K562 (cell line): Measurements from ENCODE around the gene CDC20. TPM values are rescaled to one million over a fixed set of nuclear protein-coding genes. Genes with fewer than 3 reads are reported as not detected.

Source experiments
- AFF1 ChIP-seq, 2 experiments: fragments of 450-650 bp; IDR thresholded peaks; 2 replicates each; pipeline ENCODE4 v1.6.1; 2018; ENCODE audit warnings: mild to moderate bottlenecking in 2 of 2, low read depth in 1 of 2; ENCODE audit not compliant: partially characterized antibody in 2 of 2
- C11orf30 ChIP-seq: fragments of 450-650 bp; IDR thresholded peaks from 2 replicates; pipeline ENCODE4 v1.6.1; 2016; ENCODE audit warnings: low read depth, mild to moderate bottlenecking
- FIP1L1 ChIP-seq: fragments of 200-400 bp; formaldehyde crosslinking; IDR thresholded peaks from 2 replicates; pipeline ENCODE4 v1.6.1; 2018; ENCODE audit warnings: mild to moderate bottlenecking, low read depth, low read length; ENCODE audit not compliant: poor library complexity, severe bottlenecking
- HIVEP1 ChIP-seq: fragments of 250-450 bp; sonication (Bioruptor Pico); IDR thresholded peaks from 2 replicates; pipeline ENCODE4 v1.4.0; 2020; ENCODE audit warnings: mild to moderate bottlenecking
- PRDM10 ChIP-seq: fragments of 450-650 bp; IDR thresholded peaks from 2 replicates; pipeline ENCODE4 v1.6.1; 2018; ENCODE audit not compliant: partially characterized antibody
- RAD21 ChIP-seq, 2 experiments: fragments of 250-450 bp in 1 of 2; fragments of 450-650 bp in 1 of 2; sonication (Bioruptor Pico) in 1 of 2; formaldehyde crosslinking in 1 of 2; IDR thresholded peaks in 1 of 2; conservative IDR thresholded peaks in 1 of 2; 2 replicates each; pipeline versions ENCODE4 v1.4.0 to v1.8.0; 2020 to 2022; ENCODE audit warnings: mild to moderate bottlenecking in 2 of 2, moderate library complexity in 1 of 2
- RBFOX2 ChIP-seq: fragments of 200-400 bp; formaldehyde crosslinking; IDR thresholded peaks from 2 replicates; pipeline ENCODE4 v1.6.1; 2017; ENCODE audit warnings: low read depth, mild to moderate bottlenecking, low read length, moderate library complexity
- RNF2 ChIP-seq: sonication (generic); IDR thresholded peaks from 2 replicates; pipeline ENCODE4 v1.6.1; 2016
- TCF7L2 ChIP-seq: fragments of 150-350 bp; IDR thresholded peaks from 2 replicates; pipeline ENCODE4 v1.6.1; 2016; ENCODE audit warnings: low read depth, mild to moderate bottlenecking, low read length, moderate library complexity
- TEAD1 ChIP-seq, 2 experiments: fragments of 450-650 bp in 1 of 2; sonication (generic) in 1 of 2; formaldehyde crosslinking; IDR thresholded peaks; 2 replicates each; pipeline versions ENCODE4 v1.4.0 to v1.8.0; 2020 to 2022; ENCODE audit warnings: mild to moderate bottlenecking in 2 of 2, missing genetic modification reagents in 1 of 2
- U2AF1 ChIP-seq: fragments of 200-400 bp; formaldehyde crosslinking; optimal IDR thresholded peaks from 2 replicates; pipeline ENCODE3; 2017; ENCODE audit warnings: mild to moderate bottlenecking, low read depth, low read length, moderate library complexity
- ZBTB17 ChIP-seq: fragments of 450-650 bp; formaldehyde crosslinking; IDR thresholded peaks from 2 replicates; pipeline ENCODE4 v1.4.0; 2020; ENCODE audit warnings: mild to moderate bottlenecking
- ZNF347 ChIP-seq: fragments of 450-650 bp; formaldehyde crosslinking; IDR thresholded peaks from 2 replicates; pipeline ENCODE4 v1.4.0; 2020; ENCODE audit warnings: low read depth, mild to moderate bottlenecking, moderate library complexity
- ZNF398 ChIP-seq: fragments of 250-450 bp; sonication (Bioruptor Pico); IDR thresholded peaks from 2 replicates; pipeline ENCODE4 v1.8.0; 2021; ENCODE audit warnings: moderate library complexity, mild to moderate bottlenecking, inconsistent platforms
- ZNF436 ChIP-seq: fragments of 250-450, 450-650 bp; sonication (Bioruptor Pico); formaldehyde crosslinking; IDR thresholded peaks from 2 replicates; pipeline ENCODE4 v1.7.0; 2020; ENCODE audit warnings: mild to moderate bottlenecking
- ZNF583 ChIP-seq: fragments of 250-450 bp; sonication (Bioruptor Pico); IDR thresholded peaks from 2 replicates; pipeline ENCODE4 v1.4.0; 2020
- polyA plus RNA-seq, 8 experiments: library from polyadenylated mRNA; depleted of rRNA in 4 of 8; stranded (reverse) in 5 of 8; unstranded in 3 of 8; fragments of >200 nt; fragmentation: Nextera tagmentation in 2 of 8; fragmentation: Illumina TruSeq in 1 of 8; extraction: Ambion mirVana in 2 of 8; extraction: Trizol in 1 of 8; gene quantifications; 2 replicates each; pipeline versions ENCODE4 v1.2.1 to v1.2.3, GENCODE V29; 2011 to 2014; ENCODE audit warnings: inconsistent platforms in 1 of 8, missing spikeins in 1 of 8
- total RNA-seq, 7 experiments: library from RNA; depleted of rRNA in 6 of 7; stranded (reverse); fragments of >200 nt in 6 of 7; fragmentation: Illumina TruSeq in 2 of 7; extraction: Trizol in 2 of 7; gene quantifications; 2 replicates each; pipeline versions ENCODE4 v1.2.1 to v1.2.3, GENCODE V29; 2011 to 2021; ENCODE audit warnings: low replicate concordance in 1 of 7

CDC20 gene
- total and polyA plus RNA-seq, 9 of the 15 experiments (the other 6 are each of a cell fraction or from before 2014, with no cell fraction given): 45.2 to 224 (median 121) TPM

- no peak for TF ChIP-seq ZNF436
- peak; percentile 84 for TF ChIP-seq ZBTB17 (CRISPR knock-in tag)
- peak; percentile 77 to 90 for TF ChIP-seq TEAD1 (CRISPR knock-in tag; IDR thresholded peaks at IDR 0.05)
- peak in 1 of 2 experiments; percentile 61 for TF ChIP-seq AFF1 (IDR thresholded peaks at IDR 0.05; ENCODE audit: low read depth in 1 of 2, partially characterized antibody in 2 of 2)
- no peak for TF ChIP-seq C11orf30
- peak; percentile 51 to 64 for TF ChIP-seq RAD21 (CRISPR knock-in tag; conservative IDR thresholded peaks at IDR 0.05 in 1 of 2, IDR thresholded peaks at IDR 0.05 in 1 of 2)
- peak; percentile 97 for TF ChIP-seq PRDM10
- peak; percentile 46; the same call in 1 of the 2 replicates for TF ChIP-seq TCF7L2
- no peak for TF ChIP-seq ZNF347 (CRISPR knock-in tag)
- peak; percentile 89 for TF ChIP-seq RBFOX2
- peak; percentile 71; the same call in 1 of the 2 replicates for TF ChIP-seq ZNF583
- no peak for TF ChIP-seq ZNF398 (CRISPR knock-in tag)
- peak; percentile 74; the same call in 1 of the 2 replicates for TF ChIP-seq HIVEP1 (CRISPR knock-in tag)
- peak; percentile 73 for TF ChIP-seq FIP1L1
- peak; percentile 89 for TF ChIP-seq RNF2
- no peak for TF ChIP-seq U2AF1
These were observed 9.3 kb downstream of the CDC20 start, which contains the start of gene ELOVL1 (continued) for GRCh38 chr1:43367904-43368645.
